Vagina (tissue), 2 donors: ENCODE data around the gene CFAP161.
A peak's percentile ranks its signal among the peaks of the same experiment; 100 is the strongest.

Experiments used
- CTCF ChIP-seq, 3 experiments: fragments of 450-650 bp in 2 of 3; fragments of 200-600 bp in 1 of 3; sonication (generic) in 1 of 3; IDR thresholded peaks; one replicate each; pipeline ENCODE4 v1.5.1; 2017 to 2019; ENCODE audit warnings: antibody characterized with exemption in 3 of 3, mild to moderate bottlenecking in 2 of 3, moderate library complexity in 2 of 3
- POLR2A ChIP-seq, 2 donors: fragments of 450-650 bp; IDR thresholded peaks; one replicate each; pipeline ENCODE4 v1.6.1; 2017; ENCODE audit warnings: antibody characterized with exemption in 2 of 2, mild to moderate bottlenecking in 2 of 2, moderate library complexity in 2 of 2
- POLR2AphosphoS5 ChIP-seq, 2 donors: sonication (generic); formaldehyde crosslinking; IDR thresholded peaks; one replicate each; pipeline ENCODE4 v1.9.0; 2017; ENCODE audit warnings: antibody characterized with exemption in 2 of 2, mild to moderate bottlenecking in 2 of 2, low read depth in 1 of 2; ENCODE audit not compliant: insufficient read depth in 1 of 2

- TF ChIP-seq CTCF (IDR thresholded peaks at IDR 0.05): no peak
- TF ChIP-seq POLR2A (IDR thresholded peaks at IDR 0.05): no peak
- peak in 1 of 2 donors; percentile 26 for TF ChIP-seq POLR2AphosphoS5 (IDR thresholded peaks at IDR 0.05; ENCODE audit: insufficient read depth in 1 of 2, low read depth in 1 of 2)
Measured at GRCh38 chr15:81157195-81157938, 23.3 kb downstream of the CFAP161 start.
